ENCODE measurements around the gene RALGPS1.

- TF ChIP-seq ZNF274 (IDR thresholded peaks at IDR 0.05; ENCODE audit: low read length) (no peak), ZNF274 (tag by site-specific recombination; IDR thresholded peaks at IDR 0.05; ENCODE audit: borderline replicate concordance) (no peak), CTCF (tag by site-specific recombination; IDR thresholded peaks at IDR 0.05) (no peak), ZNF324 (tag by site-specific recombination; IDR thresholded peaks at IDR 0.05) (no peak), ZBTB26 (tag by site-specific recombination; optimal IDR thresholded peaks at IDR 0.05) (no peak), ZNF530 (tag by site-specific recombination; IDR thresholded peaks at IDR 0.05; ENCODE audit: low read depth) (no peak), ZNF202 (tag by site-specific recombination; IDR thresholded peaks at IDR 0.05; ENCODE audit: borderline replicate concordance) (no peak), ZNF394 (tag by site-specific recombination; IDR thresholded peaks at IDR 0.05; ENCODE audit: borderline replicate concordance) (no peak), ZNF747 (tag by site-specific recombination; IDR thresholded peaks at IDR 0.05) (no peak), ZNF362 (tag by site-specific recombination; IDR thresholded peaks at IDR 0.05) (no peak), ZFP3 (tag by site-specific recombination; IDR thresholded peaks at IDR 0.05; ENCODE audit: low read depth) (no peak), PBX3 (CRISPR knock-in tag; IDR thresholded peaks at IDR 0.05) (no peak)
These were observed 145.3 kb downstream of the RALGPS1 start for GRCh38 chr9:127059765-127060361.
